Adipocyte (in vitro differentiated cells): Measurements from ENCODE around the gene TINAGL1.

Experiments used
- DNase-seq: peaks from one replicate; pipeline ENCODE4 v3.0.0-alpha.2; 2015; ENCODE audit warnings: low read depth
- H3K27me3 ChIP-seq: replicated peaks from 2 replicates; pipeline ENCODE4 v1.7.0; 2013; ENCODE audit warnings: mild to moderate bottlenecking, low read length, moderate library complexity; ENCODE audit not compliant: control insufficient read depth, insufficient read depth
- H3K36me3 ChIP-seq: 2 replicates; pipeline ENCODE4 v1.7.0; 2013; ENCODE audit warnings: low read length, mild to moderate bottlenecking, moderate library complexity; ENCODE audit not compliant: control insufficient read depth, insufficient read depth, severe bottlenecking
- H3K4me1 ChIP-seq: 2 replicates; pipeline ENCODE4 v1.7.0; 2013; ENCODE audit warnings: mild to moderate bottlenecking, low read length, moderate library complexity; ENCODE audit not compliant: control insufficient read depth, insufficient read depth
- H3K4me3 ChIP-seq: 2 replicates; pipeline ENCODE4 v1.7.0; 2013; ENCODE audit warnings: mild to moderate bottlenecking, low read length, moderate library complexity
- H3K9ac ChIP-seq: 2 replicates; pipeline ENCODE4 v1.7.0; 2013; ENCODE audit warnings: mild to moderate bottlenecking, low read length, moderate library complexity
- H3K9me3 ChIP-seq: 2 replicates; pipeline ENCODE4 v1.7.0; 2013; ENCODE audit warnings: mild to moderate bottlenecking, low read length, moderate library complexity; ENCODE audit not compliant: control insufficient read depth

TINAGL1 gene, protein sequence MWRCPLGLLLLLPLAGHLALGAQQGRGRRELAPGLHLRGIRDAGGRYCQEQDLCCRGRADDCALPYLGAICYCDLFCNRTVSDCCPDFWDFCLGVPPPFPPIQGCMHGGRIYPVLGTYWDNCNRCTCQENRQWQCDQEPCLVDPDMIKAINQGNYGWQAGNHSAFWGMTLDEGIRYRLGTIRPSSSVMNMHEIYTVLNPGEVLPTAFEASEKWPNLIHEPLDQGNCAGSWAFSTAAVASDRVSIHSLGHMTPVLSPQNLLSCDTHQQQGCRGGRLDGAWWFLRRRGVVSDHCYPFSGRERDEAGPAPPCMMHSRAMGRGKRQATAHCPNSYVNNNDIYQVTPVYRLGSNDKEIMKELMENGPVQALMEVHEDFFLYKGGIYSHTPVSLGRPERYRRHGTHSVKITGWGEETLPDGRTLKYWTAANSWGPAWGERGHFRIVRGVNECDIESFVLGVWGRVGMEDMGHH

DNA sequence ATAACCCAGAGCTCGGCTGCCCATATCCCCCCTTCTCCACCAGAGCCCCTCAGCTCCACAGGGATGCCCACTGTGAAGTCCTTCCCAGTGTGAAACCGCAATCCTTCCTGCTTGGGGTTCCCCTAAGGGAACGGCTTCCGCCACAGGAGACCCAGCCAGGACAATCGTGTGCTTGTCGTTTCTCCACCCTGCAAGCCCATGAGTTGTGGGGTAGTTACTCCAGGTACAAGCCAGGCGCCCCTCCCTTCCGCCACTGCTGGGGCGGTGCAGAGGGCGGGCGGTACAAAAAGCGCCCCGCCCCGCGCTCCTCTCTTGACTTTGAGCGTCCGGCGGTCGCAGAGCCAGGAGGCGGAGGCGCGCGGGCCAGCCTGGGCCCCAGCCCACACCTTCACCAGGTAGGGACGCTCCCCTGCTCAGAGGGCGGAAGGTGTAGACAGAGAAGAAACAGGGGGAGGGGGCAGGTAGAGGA, at the start of gene TINAGL1:
TINAGL1 (plus strand) TSS at position 315 of the 469 bp plus-strand sequence. CDS start 634 bp downstream, outside the sequence.
- peaks cover 49% of the 10 kb centered on the region for H3K4me1 ChIP-seq
- H3K9me3 ChIP-seq: no peaks in the 10 kb centered on the region
- peak within 1 kb of the TSS; percentile 31 for H3K9ac ChIP-seq
- no peak for DNase-seq
- H3K36me3 ChIP-seq: no peaks in the 10 kb centered on the region
- no peaks in the 10 kb centered on the region for H3K27me3 ChIP-seq
- H3K4me3 ChIP-seq: peak within 1 kb of the TSS; percentile 61

DNA sequence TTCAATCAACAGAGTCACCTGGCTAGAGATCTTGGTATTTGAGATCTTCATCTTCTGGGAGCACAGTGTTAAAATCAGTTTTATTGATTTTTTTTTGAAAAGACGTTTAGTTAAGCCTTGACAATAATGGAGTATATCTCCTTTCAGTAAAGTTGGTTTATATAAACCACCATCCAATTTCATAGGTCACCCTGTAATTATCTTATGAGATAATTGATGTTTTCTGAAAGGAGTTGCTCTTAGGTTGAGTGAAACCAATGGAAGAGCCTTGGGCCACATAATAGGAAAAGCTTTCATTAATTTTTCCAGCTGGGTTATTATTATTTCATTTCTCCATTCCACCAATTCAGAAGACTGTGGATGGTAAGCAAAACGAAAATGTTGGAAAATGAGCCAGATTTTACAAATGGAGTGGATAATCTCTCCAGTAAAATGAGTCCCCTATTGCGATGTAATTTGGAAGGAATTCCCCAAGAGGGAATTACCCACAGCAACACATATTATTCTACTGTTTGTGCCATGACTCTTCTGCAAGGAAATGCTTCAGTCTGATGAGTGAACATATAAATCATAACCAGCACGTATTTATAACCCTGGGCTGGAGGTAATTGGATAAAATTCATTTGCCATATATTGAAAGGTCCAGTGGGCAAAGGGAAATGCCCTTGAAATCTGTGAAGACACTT, 46.2 kb upstream of the TINAGL1 start:
- DNase-seq: no peak

DNA sequence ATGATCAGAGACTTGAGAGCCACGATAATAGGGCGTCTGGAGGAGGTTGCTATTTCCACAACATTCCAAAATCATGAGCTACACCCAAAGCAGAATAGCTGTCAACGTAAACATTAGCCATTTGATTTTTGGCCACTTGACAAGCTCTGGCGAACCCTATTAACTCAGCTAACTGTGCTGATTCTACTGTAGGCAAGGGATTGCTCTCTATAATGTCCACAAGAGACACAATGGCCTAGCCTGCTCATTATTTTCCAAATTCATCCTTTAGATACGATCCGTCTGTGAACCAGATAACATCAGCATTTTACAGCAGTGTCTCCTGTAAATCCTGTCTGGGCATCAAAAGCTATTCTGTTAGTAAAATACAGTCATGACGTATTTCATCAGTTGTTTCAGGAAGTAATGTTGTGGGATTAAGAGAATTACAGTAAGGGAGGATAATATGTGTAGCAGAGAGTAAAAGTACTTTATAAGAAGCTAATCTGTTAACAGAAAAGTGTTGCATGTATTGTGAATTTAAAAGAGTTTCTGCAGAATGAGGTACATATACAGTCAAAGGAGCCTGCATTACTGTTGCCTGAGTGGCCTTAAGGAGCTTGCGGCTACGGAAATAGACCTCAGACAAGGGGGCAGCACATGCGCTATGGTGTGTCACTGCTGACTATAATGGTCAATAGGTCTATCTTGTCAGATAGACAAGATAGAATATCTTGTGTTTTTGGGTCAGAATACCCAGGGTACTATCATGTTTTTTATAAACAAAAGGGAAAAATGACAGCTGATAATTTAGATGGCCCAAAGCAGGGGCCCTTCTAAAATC, 44.9 kb upstream of the TINAGL1 start:
- Histone ChIP-seq H3K4me3 (no peak overlapping the region), H3K27me3 (peaks cover 3% of the 10 kb centered on the region), H3K4me1 (peaks cover 7% of the 10 kb centered on the region), H3K9me3 (no peaks in the 10 kb centered on the region), H3K36me3 (no peaks in the 10 kb centered on the region), H3K9ac (no peak overlapping the region)
- peak; percentile 15 for DNase-seq

More for the DNA sequence above, 46.2 kb upstream of the TINAGL1 start:
- Histone ChIP-seq H3K4me1 (peaks cover 7% of the 10 kb centered on the region), H3K4me3 (no peak overlapping the region), H3K36me3 (no peaks in the 10 kb centered on the region), H3K9ac (no peak overlapping the region), H3K27me3 (no peaks in the 10 kb centered on the region), H3K9me3 (no peaks in the 10 kb centered on the region)

DNA sequence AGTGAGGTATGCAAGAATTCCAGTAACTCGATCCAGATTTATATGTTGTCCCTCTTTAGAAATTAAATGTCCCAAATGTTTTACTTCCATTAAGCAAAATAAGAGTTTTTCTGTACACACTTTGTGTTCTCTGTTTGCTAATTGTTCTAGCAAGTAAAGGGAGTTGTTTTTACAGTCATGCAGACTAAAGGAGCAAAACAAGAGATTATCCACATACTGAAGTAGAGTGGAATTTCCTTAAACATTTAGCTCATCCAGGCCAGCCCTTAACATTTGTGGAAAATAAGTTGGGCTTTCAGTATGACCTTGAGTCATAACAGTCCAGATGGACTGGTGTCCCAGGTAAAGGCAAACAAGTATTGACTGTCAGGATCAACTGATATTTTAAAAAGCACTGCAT, 44.1 kb upstream of the TINAGL1 start:
- Histone ChIP-seq H3K4me1 (peaks cover 7% of the 10 kb centered on the region), H3K27me3 (peaks cover 5% of the 10 kb centered on the region), H3K36me3 (no peaks in the 10 kb centered on the region), H3K9ac (no peak overlapping the region), H3K9me3 (no peaks in the 10 kb centered on the region), H3K4me3 (no peak overlapping the region)
- no peak for DNase-seq

DNA sequence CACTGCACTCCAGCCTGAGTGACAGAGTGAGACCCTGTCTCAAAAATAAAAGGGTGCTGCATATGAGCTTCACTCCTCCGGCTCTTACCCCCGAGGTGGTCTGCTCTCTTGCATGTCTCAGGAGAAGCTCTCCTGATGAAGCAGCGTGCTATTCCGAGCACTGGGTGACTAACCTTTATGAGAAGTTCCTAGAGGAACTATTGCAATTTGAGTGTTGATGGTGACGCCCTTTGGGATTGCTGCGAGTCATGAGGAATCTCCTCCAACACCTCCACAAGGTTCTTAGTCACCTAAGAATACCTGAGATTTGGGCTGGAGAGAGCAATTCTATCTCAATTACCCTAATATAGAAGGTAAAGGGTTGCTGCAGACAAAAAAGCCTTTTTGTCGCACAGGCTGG, 40.8 kb upstream of the TINAGL1 start:
- Histone ChIP-seq H3K4me3 (no peak overlapping the region), H3K4me1 (peaks cover 2% of the 10 kb centered on the region), H3K36me3 (no peaks in the 10 kb centered on the region), H3K27me3 (peaks cover 22% of the 10 kb centered on the region), H3K9me3 (peaks cover 4% of the 10 kb centered on the region), H3K9ac (no peak overlapping the region)
- DNase-seq: no peak

DNA sequence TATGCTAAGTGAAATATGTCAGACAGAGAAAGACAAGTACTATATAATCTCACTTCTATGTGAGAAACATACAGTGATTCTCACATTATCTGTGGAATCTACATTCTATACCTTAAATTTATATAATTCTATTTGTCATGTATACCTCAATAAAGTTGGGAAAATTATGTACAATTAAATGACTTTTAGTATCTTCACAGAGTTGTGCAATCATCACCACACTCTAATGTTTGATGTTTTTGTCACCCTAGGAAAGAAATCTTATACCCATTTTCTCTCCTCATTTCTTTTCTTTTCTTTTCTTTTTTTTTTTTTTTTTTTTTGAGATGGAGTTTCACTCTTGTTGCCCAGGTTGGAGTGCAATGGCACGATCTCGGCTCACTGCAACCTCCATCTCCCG, 37.0 kb upstream of the TINAGL1 start:
- peaks cover 33% of the 10 kb centered on the region for H3K9me3 ChIP-seq
- no peak overlapping the region for H3K4me3 ChIP-seq
- no peaks in the 10 kb centered on the region for H3K36me3 ChIP-seq
- H3K9ac ChIP-seq: no peak overlapping the region
- no peaks in the 10 kb centered on the region for H3K4me1 ChIP-seq
- no peak for DNase-seq
- peaks cover 40% of the 10 kb centered on the region for H3K27me3 ChIP-seq

DNA sequence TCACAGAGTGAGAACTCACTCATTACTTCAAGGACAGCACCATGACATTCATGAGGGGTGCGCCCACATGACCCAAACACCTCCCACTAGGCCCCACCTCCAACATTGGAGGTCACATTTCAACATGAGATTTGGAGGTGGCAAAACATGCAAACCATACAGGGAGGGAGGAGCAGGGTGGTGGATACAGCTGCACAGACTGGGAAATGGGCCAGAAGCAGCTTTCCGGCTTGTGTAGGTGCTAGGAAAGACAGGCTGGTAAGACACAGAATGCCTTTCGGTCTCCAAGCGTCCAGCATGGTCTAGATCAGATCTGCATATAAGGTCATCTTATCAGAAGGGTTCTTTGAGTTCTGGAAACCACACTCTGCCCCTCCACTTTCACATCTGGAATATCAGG, 35.1 kb upstream of the TINAGL1 start:
- no peaks in the 10 kb centered on the region for H3K36me3 ChIP-seq
- H3K9ac ChIP-seq: no peak overlapping the region
- no peak for DNase-seq

DNA sequence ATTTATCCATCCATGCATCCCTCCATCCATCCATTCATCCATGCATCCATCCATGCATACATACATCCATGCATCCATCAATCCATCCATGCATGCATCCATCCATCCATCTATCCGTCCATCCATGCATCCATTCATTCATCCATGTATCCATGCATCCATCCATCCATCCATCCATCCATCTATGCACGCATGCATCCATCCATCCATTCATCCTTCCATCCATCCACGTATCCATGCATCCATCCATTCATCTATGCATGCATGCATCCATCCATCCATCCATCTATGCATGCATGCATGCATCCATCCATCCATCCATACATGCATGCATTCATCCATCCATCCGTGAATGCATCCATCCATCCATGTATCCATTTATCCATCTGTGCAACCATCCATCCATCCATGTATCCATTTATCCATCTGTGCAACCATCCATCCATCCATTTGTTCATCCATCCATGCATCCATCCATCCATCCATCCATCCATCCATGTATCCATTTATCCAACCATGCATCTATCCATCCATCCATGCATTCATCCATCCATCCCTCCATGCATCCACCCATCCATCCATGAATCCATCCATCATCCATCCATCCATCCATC, 30.3 kb upstream of the TINAGL1 start:
- DNase-seq: no peak
- Histone ChIP-seq H3K4me1 (peaks cover 22% of the 10 kb centered on the region), H3K4me3 (no peak overlapping the region), H3K9ac (no peak overlapping the region), H3K9me3 (peaks cover 25% of the 10 kb centered on the region), H3K36me3 (no peaks in the 10 kb centered on the region), H3K27me3 (peaks cover 39% of the 10 kb centered on the region)

More for the DNA sequence above, 35.1 kb upstream of the TINAGL1 start:
- Histone ChIP-seq H3K27me3 (peaks cover 55% of the 10 kb centered on the region), H3K4me3 (no peak overlapping the region), H3K9me3 (peaks cover 33% of the 10 kb centered on the region), H3K4me1 (no peaks in the 10 kb centered on the region)

DNA sequence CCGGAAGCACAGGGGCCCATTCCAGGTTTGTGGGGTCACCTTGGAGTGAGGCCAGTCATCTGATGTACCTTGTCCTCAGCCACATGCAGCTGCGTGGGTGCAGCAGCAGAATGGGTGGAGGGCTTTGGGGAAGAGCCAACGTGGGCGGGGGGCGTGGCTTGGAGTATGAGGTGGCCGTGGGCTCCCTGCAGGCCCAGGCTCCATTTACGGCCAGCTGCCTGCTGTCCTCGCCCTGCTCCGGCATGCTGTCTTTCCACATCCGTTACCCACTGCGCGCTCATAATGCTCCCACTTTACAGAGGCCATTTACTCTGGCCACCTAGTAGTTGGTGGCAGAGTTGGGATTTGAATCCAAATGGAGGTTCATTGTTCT, 27.8 kb upstream of the TINAGL1 start:
- Histone ChIP-seq H3K9ac (no peak overlapping the region), H3K36me3 (no peaks in the 10 kb centered on the region), H3K4me1 (peaks cover 22% of the 10 kb centered on the region), H3K27me3 (peaks cover 30% of the 10 kb centered on the region), H3K4me3 (no peak overlapping the region), H3K9me3 (peaks cover under 1% of the 10 kb centered on the region)
- no peak for DNase-seq

DNA sequence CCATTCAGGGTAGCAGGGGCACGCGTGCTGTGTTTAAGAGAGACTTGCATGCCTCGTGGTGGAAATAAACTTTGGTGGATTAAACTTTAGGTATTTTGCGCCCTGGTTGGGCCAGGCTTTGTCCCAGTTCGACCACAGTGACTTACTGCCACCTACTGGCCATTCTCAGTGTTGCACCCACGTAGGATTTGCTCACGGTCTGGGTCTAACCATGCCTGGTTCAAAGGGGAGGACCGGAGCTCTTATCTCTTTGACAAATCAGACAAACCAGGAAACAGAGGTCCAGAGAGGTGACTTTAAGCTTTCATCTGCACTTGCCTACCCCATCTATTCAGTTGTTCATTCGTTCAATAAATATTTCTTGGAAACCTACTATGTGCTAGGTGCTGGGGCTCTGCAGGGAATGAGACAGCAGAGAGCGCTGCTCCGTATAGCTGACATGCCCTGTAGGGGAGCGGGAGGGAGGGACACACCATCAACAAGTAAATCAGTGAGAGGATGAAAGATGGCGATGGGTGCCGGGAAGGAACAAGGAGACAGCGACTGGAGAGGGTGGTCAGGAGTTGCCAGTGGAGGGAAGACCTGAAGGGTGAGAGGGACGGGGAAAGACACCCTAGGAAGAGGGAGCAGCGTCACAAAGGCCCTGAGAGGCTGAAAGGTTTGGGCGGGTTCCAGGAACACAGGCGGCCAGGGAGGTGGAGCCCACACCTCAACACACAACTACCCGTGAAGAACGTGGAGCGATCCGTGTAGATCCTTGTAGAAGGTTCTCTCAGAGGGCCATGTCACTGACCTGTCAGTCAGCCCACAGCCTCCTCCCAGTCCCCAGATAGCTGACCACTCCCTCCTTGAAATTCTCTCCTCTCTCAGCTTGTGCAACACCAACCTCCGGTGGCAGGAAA, 27.2 kb upstream of the TINAGL1 start:
- peak; percentile 91 for DNase-seq
- H3K27me3 ChIP-seq: peaks cover 26% of the 10 kb centered on the region
- no peaks in the 10 kb centered on the region for H3K36me3 ChIP-seq
- no peaks in the 10 kb centered on the region for H3K9me3 ChIP-seq
- peak overlapping the region; percentile 69 for H3K4me3 ChIP-seq
- H3K4me1 ChIP-seq: peaks cover 22% of the 10 kb centered on the region
- peak overlapping the region; percentile 61 for H3K9ac ChIP-seq
